K562 (cell line): Measurements from ENCODE around the gene SKIDA1. TPM values are rescaled to one million over a fixed set of nuclear protein-coding genes. Genes with fewer than 3 reads are reported as not detected.

Source experiments
- CBX5 ChIP-seq: IDR thresholded peaks from 2 replicates; pipeline ENCODE4 v1.6.1; 2014; ENCODE audit warnings: low read depth, borderline replicate concordance
- CCNT2 ChIP-seq: IDR thresholded peaks from 2 replicates; pipeline ENCODE4 v1.6.1; 2011; ENCODE audit warnings: borderline replicate concordance, low read depth, mild to moderate bottlenecking, moderate library complexity, mixed read lengths, low read length; ENCODE audit not compliant: insufficient read length; ENCODE audit errors: extremely low read depth
- CEBPB ChIP-seq: fragments of 450-650 bp; IDR thresholded peaks from 2 replicates; pipeline ENCODE4 v1.6.1; 2016; ENCODE audit warnings: missing genetic modification characterization, missing compliant biosample characterization
- CREBBP ChIP-seq: IDR thresholded peaks from one replicate; pipeline ENCODE4 v1.6.1; 2012; ENCODE audit warnings: low read depth, mild to moderate bottlenecking, control low read depth, inconsistent platforms, low read length
- HDAC3 ChIP-seq: fragments of 450-650 bp; IDR thresholded peaks from 2 replicates; pipeline ENCODE4 v1.6.1; 2018; ENCODE audit warnings: borderline replicate concordance, mild to moderate bottlenecking, moderate library complexity; ENCODE audit not compliant: partially characterized antibody
- LCOR ChIP-seq: sonication (generic); formaldehyde crosslinking; IDR thresholded peaks from 2 replicates; pipeline ENCODE4 v1.8.0; 2022; ENCODE audit warnings: mild to moderate bottlenecking, missing genetic modification reagents
- MED1 ChIP-seq: sonication (generic); formaldehyde crosslinking; IDR thresholded peaks from 2 replicates; pipeline ENCODE4 v1.8.1; 2023; ENCODE audit warnings: missing genetic modification reagents, borderline replicate concordance
- NR2C2 ChIP-seq, 2 experiments: fragments of 200-800 bp in 1 of 2; sonication (Bioruptor generic) in 1 of 2; sonication (generic) in 1 of 2; formaldehyde crosslinking in 1 of 2; IDR thresholded peaks; 2 replicates each; pipeline versions ENCODE4 v1.6.1 to v1.8.0; 2016 to 2022; ENCODE audit warnings: mild to moderate bottlenecking in 1 of 2, missing compliant biosample characterization in 1 of 2, missing genetic modification characterization in 1 of 2, missing genetic modification reagents in 1 of 2
- SIN3A ChIP-seq, 2 experiments: fragments of 150-350 bp in 1 of 2; IDR thresholded peaks; 2 replicates each; pipeline ENCODE4 v1.6.1; 2011 to 2016; ENCODE audit warnings: borderline replicate concordance in 2 of 2, low read depth in 2 of 2, low read length in 2 of 2, mild to moderate bottlenecking in 2 of 2, moderate library complexity in 2 of 2; ENCODE audit not compliant: control insufficient read depth in 1 of 2
- SPI1 ChIP-seq: IDR thresholded peaks from 2 replicates; pipeline ENCODE4 v1.6.1; 2011; ENCODE audit warnings: low read depth, low read length, control low read depth, borderline replicate concordance
- SRSF3 ChIP-seq: fragments of 200-400 bp; formaldehyde crosslinking; IDR thresholded peaks from 2 replicates; pipeline ENCODE4 v1.6.1; 2016; ENCODE audit warnings: mild to moderate bottlenecking, low read length, moderate library complexity; ENCODE audit not compliant: insufficient read depth
- ZNF408 ChIP-seq: fragments of 250-450 bp; sonication (Bioruptor Pico); IDR thresholded peaks from 2 replicates; pipeline ENCODE4 v1.4.0; 2020; ENCODE audit warnings: low read depth, mild to moderate bottlenecking, moderate library complexity
- polyA plus RNA-seq, 8 experiments: library from polyadenylated mRNA; depleted of rRNA in 4 of 8; stranded (reverse) in 5 of 8; unstranded in 3 of 8; fragments of >200 nt; fragmentation: Nextera tagmentation in 2 of 8; fragmentation: Illumina TruSeq in 1 of 8; extraction: Ambion mirVana in 2 of 8; extraction: Trizol in 1 of 8; gene quantifications; 2 replicates each; pipeline versions ENCODE4 v1.2.1 to v1.2.3, GENCODE V29; 2011 to 2014; ENCODE audit warnings: inconsistent platforms in 1 of 8, missing spikeins in 1 of 8
- total RNA-seq, 7 experiments: library from RNA; depleted of rRNA in 6 of 7; stranded (reverse); fragments of >200 nt in 6 of 7; fragmentation: Illumina TruSeq in 2 of 7; extraction: Trizol in 2 of 7; gene quantifications; 2 replicates each; pipeline versions ENCODE4 v1.2.1 to v1.2.3, GENCODE V29; 2011 to 2021; ENCODE audit warnings: low replicate concordance in 1 of 7
- TF ChIP-seq, protein P1 (sequence below), 2 experiments: fragments of 450-650 bp in 1 of 2; sonication (generic) in 1 of 2; formaldehyde crosslinking in 1 of 2; IDR thresholded peaks; 2 replicates each; pipeline versions ENCODE4 v1.7.1 to v1.9.0; 2016 to 2022; ENCODE audit warnings: inconsistent platforms in 1 of 2, mild to moderate bottlenecking in 1 of 2, missing genetic modification reagents in 1 of 2
- TF ChIP-seq, protein P2 (sequence below), 3 experiments: fragments of 200-800 bp in 1 of 3; sonication (Bioruptor generic) in 1 of 3; sonication (generic) in 1 of 3; formaldehyde crosslinking in 1 of 3; IDR thresholded peaks; 2 replicates each; pipeline versions ENCODE4 v1.6.1 to v1.8.0; 2016 to 2022; ENCODE audit warnings: mild to moderate bottlenecking in 2 of 3, missing compliant biosample characterization in 2 of 3, missing genetic modification characterization in 2 of 3, missing genetic modification reagents in 1 of 3

SKIDA1 gene
- total and polyA plus RNA-seq, 9 of the 15 experiments (the other 6 are each of a cell fraction or from before 2014, with no cell fraction given): 0.05 to 1.1 (median 0.42) TPM

DNA sequence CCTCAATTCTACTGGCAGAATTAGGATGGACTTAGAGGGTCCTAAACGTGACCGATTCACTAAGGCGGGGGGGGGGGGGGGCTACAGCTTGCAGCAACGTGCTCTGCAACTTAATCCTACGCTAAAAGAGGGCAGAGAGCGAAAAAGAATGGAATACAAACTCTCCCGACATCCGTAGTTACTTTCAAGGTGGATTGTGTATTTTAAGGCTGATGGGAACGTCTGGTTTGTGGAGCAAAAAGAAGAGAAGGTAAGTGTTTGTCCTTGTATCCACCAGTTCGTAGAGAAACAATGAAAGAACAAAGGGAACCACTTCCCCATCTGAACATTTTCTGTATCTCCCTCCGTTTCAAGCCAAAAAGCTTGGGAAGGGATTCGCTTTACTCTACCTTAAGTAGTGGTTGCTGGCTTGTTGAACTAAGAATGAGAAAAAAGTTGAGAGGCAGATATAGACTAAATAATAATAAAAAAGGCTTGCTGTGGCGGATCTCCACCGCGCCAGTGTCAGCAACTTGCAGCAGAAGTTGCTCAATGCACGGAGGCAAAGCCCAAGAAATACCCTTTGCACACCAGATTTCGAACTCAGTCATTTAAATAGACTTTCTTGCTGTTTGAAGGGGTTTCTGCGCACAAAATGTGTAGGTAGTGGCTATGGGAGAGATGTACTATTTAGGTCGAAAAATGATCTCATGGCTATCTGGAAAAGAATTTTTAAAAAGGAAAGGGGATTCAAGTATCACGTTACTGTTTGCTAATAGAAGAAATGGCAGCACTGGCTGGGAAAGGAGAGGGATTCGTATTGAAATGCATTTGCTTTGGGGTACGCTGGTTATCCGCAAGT lies 736 bp downstream of the SKIDA1 start (continued):
- TF ChIP-seq, protein P1, sequence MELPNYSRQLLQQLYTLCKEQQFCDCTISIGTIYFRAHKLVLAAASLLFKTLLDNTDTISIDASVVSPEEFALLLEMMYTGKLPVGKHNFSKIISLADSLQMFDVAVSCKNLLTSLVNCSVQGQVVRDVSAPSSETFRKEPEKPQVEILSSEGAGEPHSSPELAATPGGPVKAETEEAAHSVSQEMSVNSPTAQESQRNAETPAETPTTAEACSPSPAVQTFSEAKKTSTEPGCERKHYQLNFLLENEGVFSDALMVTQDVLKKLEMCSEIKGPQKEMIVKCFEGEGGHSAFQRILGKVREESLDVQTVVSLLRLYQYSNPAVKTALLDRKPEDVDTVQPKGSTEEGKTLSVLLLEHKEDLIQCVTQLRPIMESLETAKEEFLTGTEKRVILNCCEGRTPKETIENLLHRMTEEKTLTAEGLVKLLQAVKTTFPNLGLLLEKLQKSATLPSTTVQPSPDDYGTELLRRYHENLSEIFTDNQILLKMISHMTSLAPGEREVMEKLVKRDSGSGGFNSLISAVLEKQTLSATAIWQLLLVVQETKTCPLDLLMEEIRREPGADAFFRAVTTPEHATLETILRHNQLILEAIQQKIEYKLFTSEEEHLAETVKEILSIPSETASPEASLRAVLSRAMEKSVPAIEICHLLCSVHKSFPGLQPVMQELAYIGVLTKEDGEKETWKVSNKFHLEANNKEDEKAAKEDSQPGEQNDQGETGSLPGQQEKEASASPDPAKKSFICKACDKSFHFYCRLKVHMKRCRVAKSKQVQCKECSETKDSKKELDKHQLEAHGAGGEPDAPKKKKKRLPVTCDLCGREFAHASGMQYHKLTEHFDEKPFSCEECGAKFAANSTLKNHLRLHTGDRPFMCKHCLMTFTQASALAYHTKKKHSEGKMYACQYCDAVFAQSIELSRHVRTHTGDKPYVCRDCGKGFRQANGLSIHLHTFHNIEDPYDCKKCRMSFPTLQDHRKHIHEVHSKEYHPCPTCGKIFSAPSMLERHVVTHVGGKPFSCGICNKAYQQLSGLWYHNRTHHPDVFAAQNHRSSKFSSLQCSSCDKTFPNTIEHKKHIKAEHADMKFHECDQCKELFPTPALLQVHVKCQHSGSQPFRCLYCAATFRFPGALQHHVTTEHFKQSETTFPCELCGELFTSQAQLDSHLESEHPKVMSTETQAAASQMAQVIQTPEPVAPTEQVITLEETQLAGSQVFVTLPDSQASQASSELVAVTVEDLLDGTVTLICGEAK (IDR thresholded peaks at IDR 0.05): 0 out of 2 replicates have a peak, but pooled peaks have one; percentile 19
- TF ChIP-seq, protein P1 (CRISPR knock-in tag; IDR thresholded peaks at IDR 0.05): no peak
- TF ChIP-seq CCNT2 (no peak), LCOR (no peak), SIN3A (IDR thresholded peaks at IDR 0.05; ENCODE audit: borderline replicate concordance in 2 of 2, control insufficient read depth in 1 of 2, low read depth in 2 of 2, low read length in 2 of 2) (0 out of 4 replicates have a peak, but pooled peaks of 1 of the 2 experiments have one; percentile 26), HDAC3 (no peak), ZNF408 (no peak), MED1 (CRISPR knock-in tag) (no peak), CBX5 (no peak), NR2C2 (CRISPR knock-in tag; IDR thresholded peaks at IDR 0.05) (no peak), NR2C2 (tag; IDR thresholded peaks at IDR 0.05) (no peak), SPI1 (peak; percentile 88), CEBPB (tag) (peak; percentile 91), CREBBP (no peak), SRSF3 (no peak)
- TF ChIP-seq, protein P2, sequence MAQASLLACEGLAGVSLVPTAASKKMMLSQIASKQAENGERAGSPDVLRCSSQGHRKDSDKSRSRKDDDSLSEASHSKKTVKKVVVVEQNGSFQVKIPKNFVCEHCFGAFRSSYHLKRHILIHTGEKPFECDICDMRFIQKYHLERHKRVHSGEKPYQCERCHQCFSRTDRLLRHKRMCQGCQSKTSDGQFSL (CRISPR knock-in tag; IDR thresholded peaks at IDR 0.05): peak; percentile 89
- TF ChIP-seq, protein P2 (tag; IDR thresholded peaks at IDR 0.05): peak in 1 of 2 experiments; percentile 94; a peak in 2 of 4 replicates
